GM18858 (cell line): ENCODE measurements around the gene ANKUB1.
A peak's percentile ranks its signal among the peaks of the same experiment; 100 is the strongest.
"Not testable (repeated sequence)": the region's sequence is repeated elsewhere in the genome, so short reads cannot be mapped to it uniquely, and the experiment has no call there.

Experiments
- ATAC-seq: cut with Tn5 transposase; IDR thresholded peaks from one replicate; pipeline ENCODE4 v1.9.1; 2021; ENCODE audit not compliant: unreplicated experiment

Gene ANKUB1, protein sequence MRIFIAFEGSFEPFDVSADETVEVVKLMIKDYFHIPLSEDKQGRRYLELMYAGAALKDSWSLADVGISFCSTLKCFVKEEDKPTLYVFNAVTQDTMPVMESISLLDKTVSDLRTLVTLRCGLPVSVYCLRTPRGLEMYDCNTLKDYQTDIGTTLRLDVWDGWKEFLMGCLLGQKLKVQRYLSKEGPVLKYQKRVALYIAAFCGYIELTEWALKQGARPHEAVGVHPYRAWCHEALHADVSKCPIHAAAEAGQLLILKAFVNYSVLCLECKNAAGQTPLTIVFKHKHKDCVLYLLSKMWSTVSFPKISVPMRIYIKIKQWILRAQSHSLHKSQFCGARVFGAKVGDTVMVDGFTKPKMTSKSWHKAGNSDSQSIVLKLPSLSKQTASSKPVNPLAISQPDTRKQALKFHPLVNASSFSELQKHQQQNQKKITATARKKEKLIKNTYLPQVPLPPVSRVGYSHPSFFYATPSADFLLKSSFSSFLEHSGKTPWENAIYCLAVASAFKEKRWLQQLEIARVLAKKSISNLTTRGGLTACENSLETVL

DNA sequence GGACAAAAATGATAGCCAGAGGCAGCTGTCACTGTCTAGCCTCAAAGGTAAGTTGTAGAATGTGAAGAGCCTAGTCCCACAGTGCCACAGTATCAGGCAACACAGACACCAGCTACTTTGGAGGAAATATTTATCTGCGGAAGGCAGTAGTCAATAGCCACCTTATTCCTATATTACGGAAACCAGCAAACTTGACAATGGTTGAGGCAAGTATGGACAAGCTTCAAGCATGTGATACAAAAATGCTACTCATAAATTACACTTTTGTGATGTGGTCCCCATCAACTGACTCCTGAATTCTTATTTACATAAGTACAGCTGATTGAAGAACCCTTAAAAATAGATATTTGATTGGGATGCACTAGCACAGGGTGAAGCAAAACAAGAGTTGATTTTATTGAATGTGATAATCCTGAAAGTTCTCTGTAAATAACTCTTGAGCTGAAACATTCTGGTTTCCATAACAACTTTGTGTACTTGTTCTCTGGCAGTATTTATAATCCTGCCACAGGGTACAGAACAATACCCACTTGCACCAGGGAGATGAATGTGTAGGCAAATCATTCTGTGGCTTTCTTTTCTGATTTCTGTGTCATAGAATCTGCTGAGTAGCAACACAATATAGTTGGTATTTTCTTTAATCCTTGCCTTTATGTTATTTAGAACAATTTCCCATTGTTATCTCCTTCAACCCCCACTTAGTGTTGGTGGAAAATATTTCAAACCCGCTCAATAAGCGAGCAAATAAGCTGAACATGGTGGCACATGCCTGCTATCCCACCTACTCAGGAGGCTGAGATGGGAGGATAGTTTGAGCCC lies at the start of gene ANKUB1:
Gene ANKUB1, minus strand, starts transcription at position 103 of the 819 bp plus-strand sequence. CDS start 188 bp downstream, outside the sequence.
- ATAC-seq = no peak

DNA sequence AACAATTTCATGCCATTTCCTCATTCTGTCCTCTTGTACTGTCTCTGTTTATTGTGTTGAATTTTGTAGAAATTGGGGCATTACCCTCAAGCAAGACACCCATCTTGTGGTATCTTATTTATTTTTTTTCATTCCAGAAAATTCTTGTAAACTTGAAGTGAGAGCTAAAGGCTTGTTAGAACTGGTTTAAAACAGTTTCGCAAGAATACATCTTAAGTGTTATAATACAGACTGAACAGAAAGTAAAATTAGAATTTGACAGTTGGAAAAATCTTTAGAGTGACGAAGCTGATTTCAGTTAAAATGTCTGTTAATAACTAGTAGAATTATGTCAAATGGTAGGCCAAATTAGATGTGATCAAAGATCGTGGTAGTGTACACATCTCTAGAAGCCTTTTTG lies 47.5 kb upstream of the ANKUB1 start:
- no peak for ATAC-seq

GRCh38 chr3:149839469-149839868 lies 47.1 kb upstream of the ANKUB1 start:
- ATAC-seq = not testable (repeated sequence)

DNA sequence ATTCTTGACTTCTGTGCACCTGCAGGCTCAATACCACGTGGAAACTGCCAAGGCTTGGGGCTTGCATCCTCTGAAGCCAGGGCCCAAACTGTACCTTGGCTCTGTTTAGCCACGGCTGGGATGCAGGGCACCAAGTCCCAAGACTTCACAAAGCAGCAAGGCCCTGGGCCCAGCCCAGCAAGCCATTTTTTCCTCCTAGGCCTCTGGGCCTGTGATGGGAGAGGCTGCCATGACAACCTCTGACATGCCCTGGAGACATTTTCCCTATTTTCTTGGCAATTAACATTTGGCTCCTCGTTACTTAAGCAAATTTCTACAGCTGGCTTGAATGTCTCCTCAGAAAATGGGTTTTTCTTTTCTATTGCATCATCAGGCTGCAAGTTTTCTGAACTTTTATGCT lies 46.1 kb upstream of the ANKUB1 start:
- not testable (repeated sequence) for ATAC-seq

DNA sequence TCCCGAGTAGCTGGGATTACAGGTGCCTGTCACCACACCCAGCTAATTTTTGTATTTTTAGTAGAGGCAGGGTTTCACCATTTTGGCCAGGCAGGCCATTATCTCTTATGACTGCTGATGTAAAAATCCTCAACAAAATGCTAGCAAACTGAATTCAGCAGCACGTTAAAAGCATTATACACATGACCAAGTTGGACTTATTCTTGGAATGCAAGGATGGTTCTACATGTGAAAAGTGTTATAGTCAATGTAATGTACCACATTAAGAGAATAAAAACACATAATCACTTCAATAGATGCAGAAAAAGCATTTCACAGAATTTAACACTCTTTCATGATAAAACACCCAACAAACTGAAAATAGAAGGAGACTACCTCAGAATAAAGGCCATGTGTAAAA lies 40.9 kb upstream of the ANKUB1 start:
- no peak for ATAC-seq

DNA sequence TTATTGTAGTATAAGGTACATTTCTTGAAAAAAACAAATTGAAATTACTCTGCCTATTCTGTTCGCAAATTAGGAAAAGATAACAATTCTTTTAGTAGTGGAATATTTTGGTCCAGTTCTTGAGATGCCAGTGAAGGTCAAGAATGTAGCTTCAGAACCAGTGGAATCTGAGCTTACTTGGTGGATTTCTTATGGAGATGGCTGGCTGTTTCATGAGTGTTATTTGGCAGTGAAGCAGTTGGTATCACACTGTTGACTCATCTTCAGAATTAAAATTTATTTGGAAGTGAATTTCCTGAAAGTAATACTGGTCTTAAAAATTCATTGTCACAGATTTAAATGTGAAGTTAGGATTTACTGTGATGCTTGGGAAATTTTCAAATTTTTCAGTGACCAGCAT lies 39.7 kb upstream of the ANKUB1 start:
- ATAC-seq = no peak

DNA sequence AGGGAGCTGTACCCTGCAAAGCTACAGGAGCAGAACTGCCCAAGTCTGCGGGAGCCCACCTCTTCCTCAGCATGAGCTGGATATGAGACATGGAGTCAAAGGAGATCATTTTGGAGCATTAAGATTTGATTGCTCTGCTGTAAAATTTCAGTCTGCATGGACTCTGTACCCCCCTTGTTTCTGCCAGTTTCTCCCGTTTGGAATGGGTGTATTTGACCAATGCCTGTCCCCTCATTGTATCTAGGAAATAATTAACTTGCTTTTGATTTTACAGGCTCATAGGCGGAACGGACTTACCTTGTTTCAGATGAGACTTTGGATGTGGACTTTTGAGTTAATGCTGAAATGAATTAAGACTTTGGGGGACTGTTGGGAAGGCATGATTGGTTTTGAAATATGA lies 39.0 kb upstream of the ANKUB1 start:
- ATAC-seq = no peak

- no peak for ATAC-seq
Measured at GRCh38 chr3:149830902-149831301, 38.5 kb upstream of the ANKUB1 start.

GRCh38 chr3:149829631-149830030 lies 37.3 kb upstream of the ANKUB1 start:
- not testable (repeated sequence) for ATAC-seq

GRCh38 chr3:149828390-149828789 lies 36.0 kb upstream of the ANKUB1 start:
- no peak for ATAC-seq

- no peak for ATAC-seq
Measured at GRCh38 chr3:149826636-149827035, 34.3 kb upstream of the ANKUB1 start.

- no peak for ATAC-seq
Measured at GRCh38 chr3:149820183-149820582, 27.8 kb upstream of the ANKUB1 start.

DNA sequence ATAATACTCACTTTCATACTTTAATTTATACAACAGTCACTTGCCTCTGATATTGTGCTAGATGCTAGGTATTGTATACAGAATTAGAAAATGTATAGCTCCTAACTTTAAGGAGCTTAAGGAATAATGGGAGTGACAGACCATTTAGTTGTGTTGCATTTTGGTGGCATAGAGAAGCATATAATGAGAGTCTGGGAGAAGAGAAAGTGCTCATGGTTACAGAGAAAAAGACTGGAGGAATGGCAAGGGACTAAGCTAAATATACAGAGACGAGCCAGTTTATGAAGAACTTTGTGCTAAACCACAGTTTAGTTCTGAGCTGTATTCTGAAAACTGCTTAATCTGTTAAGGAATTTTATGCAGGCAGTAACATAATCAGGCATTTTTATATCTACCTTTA lies 27.1 kb upstream of the ANKUB1 start:
- ATAC-seq = no peak

GRCh38 chr3:149816986-149817385 lies 24.6 kb upstream of the ANKUB1 start:
- ATAC-seq = no peak

GRCh38 chr3:149816311-149816710 lies 24.0 kb upstream of the ANKUB1 start:
- ATAC-seq = no peak

- no peak for ATAC-seq
Measured at GRCh38 chr3:149815728-149816127, 23.4 kb upstream of the ANKUB1 start.

GRCh38 chr3:149815321-149815720 lies 23.0 kb upstream of the ANKUB1 start:
- ATAC-seq = no peak

- ATAC-seq = peak; percentile 1
Measured at GRCh38 chr3:149813367-149814281, 21.3 kb upstream of the ANKUB1 start.

DNA sequence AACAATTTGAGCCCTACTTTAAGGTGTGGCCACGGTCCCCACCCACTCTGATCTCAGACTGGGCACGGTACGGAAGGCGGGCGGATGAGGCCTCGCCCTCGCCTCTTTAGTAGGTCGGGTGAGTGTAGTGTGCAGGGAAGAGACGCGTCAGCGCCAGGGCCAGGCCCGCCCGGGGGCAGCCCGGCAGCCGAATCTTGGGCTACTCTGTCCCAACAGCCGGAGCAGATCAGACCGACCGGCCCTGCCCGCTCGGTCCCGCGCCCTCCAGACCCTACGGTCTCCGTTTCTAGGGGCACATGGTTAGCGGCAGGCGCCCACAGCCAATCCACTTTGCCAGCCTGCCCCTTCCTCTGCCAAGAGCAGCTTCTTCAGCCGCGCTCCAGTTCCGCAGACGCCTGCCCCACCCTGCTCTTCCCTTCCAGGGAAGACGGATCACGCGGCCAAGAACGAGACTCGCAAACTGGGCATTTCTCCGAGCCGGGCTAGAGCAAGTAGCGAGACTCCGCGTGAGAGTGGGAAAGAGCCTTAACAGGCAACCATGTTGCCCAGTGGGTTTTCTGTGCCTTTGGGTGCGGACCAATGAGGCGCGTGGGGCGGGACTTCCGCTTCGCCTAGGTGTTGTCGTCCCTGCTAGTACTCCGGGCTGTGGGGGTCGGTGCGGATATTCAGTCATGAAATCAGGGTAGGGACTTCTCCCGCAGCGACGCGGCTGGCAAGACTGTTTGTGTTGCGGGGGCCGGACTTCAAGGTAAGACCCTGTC lies 20.4 kb upstream of the ANKUB1 start, which contains the start of gene RNF13:
Gene RNF13, plus strand, starts transcription at position 610 of the 761 bp plus-strand sequence. CDS start 32,812 bp downstream, outside the sequence.
- ATAC-seq = peak; percentile 81

DNA sequence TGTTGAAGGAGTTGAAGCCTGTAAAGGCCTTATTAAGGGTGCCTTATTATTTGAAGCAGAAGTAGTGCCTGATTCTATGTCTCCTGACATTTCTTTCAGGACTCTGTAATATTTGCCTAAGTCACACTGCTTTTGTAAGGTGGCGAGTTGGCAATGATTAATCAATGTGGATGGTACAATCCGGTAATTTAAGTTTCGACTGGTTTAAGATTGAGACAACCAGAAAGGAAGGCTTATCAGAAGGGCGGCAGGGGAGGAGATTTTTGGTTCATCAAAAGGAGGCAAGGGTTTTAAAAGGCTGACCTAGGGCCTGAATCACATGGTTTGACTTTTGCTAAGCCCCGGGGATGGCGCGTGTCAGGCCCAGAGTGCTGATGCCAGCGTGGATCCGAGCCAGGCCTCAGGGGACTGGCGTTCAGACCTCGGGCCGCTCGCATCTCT lies 19.8 kb upstream of the ANKUB1 start:
- ATAC-seq = no peak
